Measurements from ENCODE around the gene GDPGP1.

Gene GDPGP1

GRCh38 chr15:90203473-90203872 is 30.5 kb upstream of the GDPGP1 start:
- DNase-seq (ENCODE audit: low read depth, low spot score) = no peak
- ChIA-PET POLR2A (no interaction called here), CTCF (interaction anchor here (1.0 to 4.4 kb wide), 5 partner anchors 9 to 18 kb away, joined by 3 to 26 read pairs (median 4); no protein-coding TSS in a partner anchor)
- TF ChIP-seq, protein P1, sequence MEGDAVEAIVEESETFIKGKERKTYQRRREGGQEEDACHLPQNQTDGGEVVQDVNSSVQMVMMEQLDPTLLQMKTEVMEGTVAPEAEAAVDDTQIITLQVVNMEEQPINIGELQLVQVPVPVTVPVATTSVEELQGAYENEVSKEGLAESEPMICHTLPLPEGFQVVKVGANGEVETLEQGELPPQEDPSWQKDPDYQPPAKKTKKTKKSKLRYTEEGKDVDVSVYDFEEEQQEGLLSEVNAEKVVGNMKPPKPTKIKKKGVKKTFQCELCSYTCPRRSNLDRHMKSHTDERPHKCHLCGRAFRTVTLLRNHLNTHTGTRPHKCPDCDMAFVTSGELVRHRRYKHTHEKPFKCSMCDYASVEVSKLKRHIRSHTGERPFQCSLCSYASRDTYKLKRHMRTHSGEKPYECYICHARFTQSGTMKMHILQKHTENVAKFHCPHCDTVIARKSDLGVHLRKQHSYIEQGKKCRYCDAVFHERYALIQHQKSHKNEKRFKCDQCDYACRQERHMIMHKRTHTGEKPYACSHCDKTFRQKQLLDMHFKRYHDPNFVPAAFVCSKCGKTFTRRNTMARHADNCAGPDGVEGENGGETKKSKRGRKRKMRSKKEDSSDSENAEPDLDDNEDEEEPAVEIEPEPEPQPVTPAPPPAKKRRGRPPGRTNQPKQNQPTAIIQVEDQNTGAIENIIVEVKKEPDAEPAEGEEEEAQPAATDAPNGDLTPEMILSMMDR (IDR thresholded peaks at IDR 0.05; ENCODE audit: insufficient read depth, low read length, missing control alignments) = no peak
- no peak overlapping the region for H3K4me3 ChIP-seq (ENCODE audit: low read depth, low read length)

- ChIA-PET POLR2A (no interaction called here), CTCF (interaction anchor here (1.0 to 4.4 kb wide), 5 partner anchors 8 to 17 kb away, joined by 3 to 26 read pairs (median 4); no protein-coding TSS in a partner anchor)
- DNase-seq (ENCODE audit: low read depth, low spot score) = no peak
- H3K4me3 ChIP-seq (ENCODE audit: low read depth, low read length) = no peak overlapping the region
- TF ChIP-seq, protein P1 (IDR thresholded peaks at IDR 0.05; ENCODE audit: insufficient read depth, low read length, missing control alignments) = no peak
Observed at GRCh38 chr15:90203922-90204321, 30.1 kb upstream of the GDPGP1 start.

- ChIA-PET POLR2A (no interaction called here), CTCF (interaction anchor here (0.8 to 1.7 kb wide), 3 partner anchors 9 to 16 kb away, joined by 3 to 7 read pairs (median 3); no protein-coding TSS in a partner anchor)
- H3K4me3 ChIP-seq (ENCODE audit: low read depth, low read length) = no peak overlapping the region
- DNase-seq (ENCODE audit: low read depth, low spot score) = no peak
- TF ChIP-seq, protein P1 (IDR thresholded peaks at IDR 0.05; ENCODE audit: insufficient read depth, low read length, missing control alignments) = no peak
Observed at GRCh38 chr15:90205050-90205848, 28.8 kb upstream of the GDPGP1 start.

DNA sequence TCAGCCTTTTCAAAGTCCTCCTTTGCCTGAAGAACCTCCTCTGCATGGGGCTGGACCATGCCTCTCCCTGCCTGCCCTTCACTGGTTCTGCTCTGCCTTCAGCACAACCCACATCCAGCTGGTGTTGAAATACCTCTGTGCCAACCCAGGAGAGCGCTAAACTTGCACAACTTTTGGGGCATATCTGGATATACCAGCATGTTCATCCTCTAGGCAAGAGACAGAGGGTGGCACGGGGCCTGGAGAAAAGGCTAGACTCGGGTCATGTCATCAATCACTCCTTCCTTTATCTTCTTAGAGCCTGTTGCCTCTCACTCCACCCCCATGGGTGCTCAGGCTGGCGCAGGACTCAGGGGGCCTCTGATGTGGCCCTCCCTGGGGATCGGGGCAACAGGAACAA is 28.1 kb upstream of the GDPGP1 start:
- CTCF ChIA-PET = interaction anchor here (0.8 to 1.7 kb wide), 3 partner anchors 9 to 15 kb away, joined by 3 to 7 read pairs (median 3); no protein-coding TSS in a partner anchor
- TF ChIP-seq, protein P1 (IDR thresholded peaks at IDR 0.05; ENCODE audit: insufficient read depth, low read length, missing control alignments) = no peak
- POLR2A ChIA-PET = no interaction called here
- no peak overlapping the region for H3K4me3 ChIP-seq (ENCODE audit: low read depth, low read length)
- DNase-seq (ENCODE audit: low read depth, low spot score) = no peak

GRCh38 chr15:90207252-90207651 is 26.8 kb upstream of the GDPGP1 start:
- DNase-seq (ENCODE audit: low read depth, low spot score) = no peak
- POLR2A ChIA-PET = no interaction called here
- H3K4me3 ChIP-seq (ENCODE audit: low read depth, low read length) = no peak overlapping the region
- TF ChIP-seq, protein P1 (IDR thresholded peaks at IDR 0.05; ENCODE audit: insufficient read depth, low read length, missing control alignments) = no peak
- CTCF ChIA-PET = interaction anchor here (0.9 to 3.4 kb wide), 3 partner anchors 10 to 14 kb away, joined by 3 to 18 read pairs (median 10); no protein-coding TSS in a partner anchor

GRCh38 chr15:90208356-90208755 is 25.7 kb upstream of the GDPGP1 start:
- POLR2A ChIA-PET = no interaction called here
- CTCF ChIA-PET = interaction anchor here (0.6 to 3.4 kb wide), 3 partner anchors 11 to 122 kb away, joined by 3 to 18 read pairs (median 10); no protein-coding TSS in a partner anchor
- H3K4me3 ChIP-seq (ENCODE audit: low read depth, low read length) = no peak overlapping the region
- no peak for DNase-seq (ENCODE audit: low read depth, low spot score)
- TF ChIP-seq, protein P1 (IDR thresholded peaks at IDR 0.05; ENCODE audit: insufficient read depth, low read length, missing control alignments) = no peak

Measured in AG04449 (cell line).